Heart right ventricle (tissue), 16 donors: ENCODE data around the gene CDC26. TPM values are rescaled to one million over a fixed set of nuclear protein-coding genes. Genes with fewer than 3 reads are reported as not detected.

Experiments
- ATAC-seq, 8 donors: fragments of 200-7000 bp; cut with Tn5 transposase; one replicate each; pipeline ENCODE4 v1.9.1; 2020; ENCODE audit warnings: mild to moderate bottlenecking in 8 of 8, moderate library complexity in 8 of 8, moderate number of reproducible peaks in 1 of 8
- DNase-seq, 2 donors: peaks; one replicate each; pipeline ENCODE4 v3.0.0-alpha.2; 2020
- H3K27ac ChIP-seq, 10 donors: fragments of 200-600 bp; sonication (generic) in 2 of 10; one replicate each; pipeline versions ENCODE4 v1.5.0 to v1.8.0; 2020 to 2022; ENCODE audit warnings: mild to moderate bottlenecking in 3 of 10
- H3K27me3 ChIP-seq, 7 donors: fragments of 200-600 bp; one replicate each; pipeline ENCODE4 v1.8.0; 2021 to 2022; ENCODE audit warnings: mild to moderate bottlenecking in 2 of 7
- H3K36me3 ChIP-seq, 9 donors: fragments of 200-600 bp; sonication (generic) in 1 of 9; one replicate each; pipeline versions ENCODE4 v1.5.0 to v1.8.0; 2020 to 2022; ENCODE audit warnings: mild to moderate bottlenecking in 2 of 9
- H3K4me1 ChIP-seq, 9 donors: fragments of 200-600 bp; sonication (generic) in 1 of 9; one replicate each; pipeline versions ENCODE4 v1.5.0 to v1.8.0; 2020 to 2022; ENCODE audit warnings: mild to moderate bottlenecking in 4 of 9
- H3K4me3 ChIP-seq, 10 donors: fragments of 200-600 bp; sonication (generic) in 2 of 10; one replicate each; pipeline versions ENCODE4 v1.5.0 to v1.8.0; 2020 to 2022; ENCODE audit warnings: mild to moderate bottlenecking in 7 of 10, moderate library complexity in 2 of 10
- H3K9me3 ChIP-seq, 11 donors: fragments of 200-600 bp in 10 of 11; sonication (generic) in 2 of 11; one replicate each; pipeline versions ENCODE4 v1.5.0 to v1.8.0; 2013 to 2022; ENCODE audit warnings: mild to moderate bottlenecking in 2 of 11, control low read depth in 1 of 11, moderate library complexity in 1 of 11
- WGBS, 2 donors: extraction: QIAGEN DNeasy Blood & Tissue Kit; methylation state at CpG; one replicate each; pipeline ENCODE4 v1.1.7; 2013; ENCODE audit warnings: inconsistent platforms in 1 of 2; 5-methylcytosine and 5-hydroxymethylcytosine counted together
- intact Hi-C, 10 donors: fragments of 100-400 bp; cut with DNase I; formaldehyde crosslinking; loops; one replicate each; pipeline versions ENCODE4 v1.11.1 to v1.14.2; 2022
- polyA plus RNA-seq, 2 donors: library from polyadenylated mRNA; stranded (reverse); fragments of 200-250 nt; gene quantifications; one replicate each; pipeline ENCODE4 v1.2.3, GENCODE V29; 2013
- total RNA-seq, 10 donors: library from RNA; stranded (reverse); fragmentation: NEBNext Ultra II Directional in 3 of 10; extraction: Animal tissue kit (Norgen Biotek cat#: 25700) in 3 of 10; gene quantifications; one replicate each; pipeline versions ENCODE4 v1.2.1 to v1.2.4, GENCODE V29; 2021 to 2023
- TF ChIP-seq, protein P1 (sequence below), 9 donors: fragments of 200-600 bp; sonication (generic) in 2 of 9; IDR thresholded peaks; one replicate each; pipeline versions ENCODE4 v1.5.0 to v1.8.0; 2021 to 2022; ENCODE audit warnings: antibody characterized with exemption in 9 of 9, mild to moderate bottlenecking in 5 of 9, moderate library complexity in 1 of 9
- donor health status: Arrhythmogenic right ventricular cardiomyopathy.
- donor health status: ischemic (EF 13 %, LVEDD 7.1; RV severe dilation, severe dysfunction).
- donor health status: healthy with polysubstance abuse.
- donor health status: DM: no; HTN: yes; CAD: no.
- donor health status: DM: no; HTN: no; CAD: no.
- donor health status: ischemic (EF 25% LVEDD 6.9; RV normal size, moderate dysfunction).
- donor health status: ischemic (EF 25% LVEDD 5.7; RV mildly dilated, moderate dysfunction).
- donor health status: healthy.
- donor health status: DM: yes; HTN: yes; CAD: no.
- donor health status: Ischemic cardiomyopathy.
- donor health status: ischemic (EF 35%, LVEDD 5.7; RV mildly dilated, moderate dysfunction).
- donor health status: nonischemic (EF 11% LVEDD 7.7; RV severe dilation, severe dysfunction).
- donor health status: DM: yes; HTN: yes; CAD: no.
- donor health status: PGD.
- donor health status: ischemic (EF 29% LVEDD 5.4; RV normal size, mild dysfunction).
- donor health status: nonischemic (EF 23%, LVEDD 6.1; RV moderate dilation, normal function).

Gene CDC26
- total and polyA plus RNA-seq, 12 donors: 24.6 to 48.8 (median 30.8) TPM

- H3K27ac ChIP-seq: no peak overlapping the region
- 70 to 77% methylated on average over 5 of the region's 5 CpGs for WGBS, 2 donors
These were observed 37.9 kb upstream of the CDC26 start for GRCh38 chr9:113313261-113313660.

GRCh38 chr9:113311961-113312360, 36.6 kb upstream of the CDC26 start:
- Histone ChIP-seq H3K9me3 (no peaks in the 10 kb centered on the region), H3K4me3 (no peak overlapping the region), H3K27ac (no peak overlapping the region), H3K27me3 (no peaks in the 10 kb centered on the region), H3K36me3 (peaks cover 0 to 8% (median 0%) of the 10 kb centered on the region in 9 donors), H3K4me1 (peaks cover 0 to 28% (median 18%) of the 10 kb centered on the region in 9 donors)
- ATAC-seq: no peak
- 75 to 84% methylated on average over 3 of the region's 3 CpGs for WGBS, 2 donors
- TF ChIP-seq, protein P1, sequence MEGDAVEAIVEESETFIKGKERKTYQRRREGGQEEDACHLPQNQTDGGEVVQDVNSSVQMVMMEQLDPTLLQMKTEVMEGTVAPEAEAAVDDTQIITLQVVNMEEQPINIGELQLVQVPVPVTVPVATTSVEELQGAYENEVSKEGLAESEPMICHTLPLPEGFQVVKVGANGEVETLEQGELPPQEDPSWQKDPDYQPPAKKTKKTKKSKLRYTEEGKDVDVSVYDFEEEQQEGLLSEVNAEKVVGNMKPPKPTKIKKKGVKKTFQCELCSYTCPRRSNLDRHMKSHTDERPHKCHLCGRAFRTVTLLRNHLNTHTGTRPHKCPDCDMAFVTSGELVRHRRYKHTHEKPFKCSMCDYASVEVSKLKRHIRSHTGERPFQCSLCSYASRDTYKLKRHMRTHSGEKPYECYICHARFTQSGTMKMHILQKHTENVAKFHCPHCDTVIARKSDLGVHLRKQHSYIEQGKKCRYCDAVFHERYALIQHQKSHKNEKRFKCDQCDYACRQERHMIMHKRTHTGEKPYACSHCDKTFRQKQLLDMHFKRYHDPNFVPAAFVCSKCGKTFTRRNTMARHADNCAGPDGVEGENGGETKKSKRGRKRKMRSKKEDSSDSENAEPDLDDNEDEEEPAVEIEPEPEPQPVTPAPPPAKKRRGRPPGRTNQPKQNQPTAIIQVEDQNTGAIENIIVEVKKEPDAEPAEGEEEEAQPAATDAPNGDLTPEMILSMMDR (IDR thresholded peaks at IDR 0.05): no peak
- intact Hi-C loops: loop anchor here in 6 of 10 donors (2.0 to 10.0 kb wide), 5 partner anchors 90 to 345 kb away; partner anchors contain the start of genes ALAD (in 2 of the 6), C9orf43 (in 1 of the 6) and POLE3 (in 1 of the 6)
- DNase-seq: no peak

More at GRCh38 chr9:113313261-113313660, 37.9 kb upstream of the CDC26 start:
- intact Hi-C loops: loop anchor here in 4 of 10 donors (5.0 to 10.0 kb wide), 3 partner anchors 89 to 344 kb away; partner anchors contain the start of gene ALAD (in 2 of the 4)
- Histone ChIP-seq H3K9me3 (no peaks in the 10 kb centered on the region), H3K36me3 (peaks cover 0 to 14% (median 0%) of the 10 kb centered on the region in 9 donors), H3K27me3 (no peaks in the 10 kb centered on the region), H3K4me3 (no peak overlapping the region), H3K4me1 (peaks cover 0 to 28% (median 18%) of the 10 kb centered on the region in 9 donors)
- DNase-seq (no peak), ATAC-seq (no peak)
- TF ChIP-seq, protein P1 (IDR thresholded peaks at IDR 0.05): no peak

DNA sequence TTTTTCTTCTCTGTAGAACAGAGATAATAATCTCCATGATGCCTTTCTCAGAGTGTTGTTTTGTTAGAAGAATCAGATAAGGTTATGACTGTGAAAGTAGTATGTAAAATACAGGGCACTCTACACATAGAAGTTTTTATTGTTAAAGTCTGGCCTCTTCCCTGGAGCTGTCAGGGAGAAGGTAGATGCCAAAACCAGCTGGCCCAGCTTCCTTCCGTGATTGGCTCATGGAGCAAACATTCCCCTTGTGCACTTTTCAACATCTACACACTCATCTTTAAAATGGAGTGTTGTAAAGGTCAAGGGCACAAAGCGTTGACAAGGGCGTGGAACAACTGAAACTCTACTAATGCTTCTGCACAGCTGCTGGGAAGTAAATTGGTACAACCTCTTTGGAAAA, 35.2 kb upstream of the CDC26 start:
- DNase-seq (peak; percentile 11 to 35), ATAC-seq (peak; percentile 70 to 92 (median 80))
- H3K27ac ChIP-seq: peak overlapping the region in 8 of 10 donors; percentile 15 to 77 (median 68)
- peaks cover 0 to 28% (median 18%) of the 10 kb centered on the region in 9 donors for H3K4me1 ChIP-seq
- no peaks in the 10 kb centered on the region for H3K27me3 ChIP-seq
- TF ChIP-seq, protein P1 (IDR thresholded peaks at IDR 0.05): no peak
- no peaks in the 10 kb centered on the region for H3K36me3 ChIP-seq
- WGBS, 2 donors: 16 to 19% methylated on average over 3 of the region's 3 CpGs
- no peaks in the 10 kb centered on the region for H3K9me3 ChIP-seq
- H3K4me3 ChIP-seq: no peak overlapping the region
- intact Hi-C loops: loop anchor here in 6 of 10 donors (2.0 to 10.0 kb wide), 5 partner anchors 92 to 347 kb away; partner anchors contain the start of genes ALAD (in 2 of the 6), C9orf43 (in 1 of the 6) and POLE3 (in 1 of the 6)

DNA sequence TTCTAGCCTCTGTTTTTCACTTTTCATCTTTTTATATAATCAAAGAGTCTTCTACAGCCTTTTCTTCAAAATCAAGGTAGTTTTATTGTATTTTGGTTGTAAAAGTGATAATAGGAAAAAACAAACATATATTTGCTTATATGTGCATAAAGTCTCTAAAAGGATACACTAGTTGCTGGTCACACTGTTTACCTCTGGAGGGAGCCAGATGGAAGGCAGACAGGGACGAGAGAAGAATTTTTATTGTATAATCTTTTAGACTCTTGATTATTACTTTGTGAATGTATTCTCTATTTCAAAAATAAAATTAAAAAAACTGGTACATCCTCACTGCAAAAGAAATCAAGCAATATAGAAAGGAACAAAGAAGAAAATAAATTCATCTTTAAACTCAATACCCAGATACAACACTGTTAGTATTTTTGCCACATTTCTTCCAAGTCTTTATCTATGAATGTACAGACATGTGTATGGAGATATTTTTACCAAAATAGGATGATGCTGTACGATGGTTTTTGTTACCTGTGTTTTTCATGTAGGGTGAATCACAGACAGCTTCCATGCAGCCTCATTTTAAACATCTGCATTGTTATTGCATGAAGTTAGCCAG, 33.9 kb upstream of the CDC26 start:
- no peaks in the 10 kb centered on the region for H3K36me3 ChIP-seq
- peak in 1 of 2 donors; percentile 34 for DNase-seq
- peak overlapping the region in 3 of 10 donors; percentile 71 to 77 (median 74) for H3K27ac ChIP-seq
- intact Hi-C loops: loop anchor here in 7 of 10 donors (1.0 to 10.0 kb wide), 6 partner anchors 93 to 348 kb away; partner anchors contain the start of gene ALAD (in 2 of the 7)
- TF ChIP-seq, protein P1 (IDR thresholded peaks at IDR 0.05): peak; percentile 41 to 80 (median 66)
- H3K9me3 ChIP-seq: no peaks in the 10 kb centered on the region
- 1 to 3% methylated on average over 2 of the region's 2 CpGs for WGBS, 2 donors
- H3K27me3 ChIP-seq: no peaks in the 10 kb centered on the region
- peak in 3 of 8 donors; percentile 69 to 76 (median 72) for ATAC-seq
- peaks cover 0 to 28% (median 18%) of the 10 kb centered on the region in 9 donors for H3K4me1 ChIP-seq
- no peak overlapping the region for H3K4me3 ChIP-seq
